Astrocyte of the hippocampus (primary cell): Measurements from ENCODE around the gene ZNF827.
A peak's percentile ranks its signal among the peaks of the same experiment; 100 is the strongest.

Experiments
- DNase-seq: peaks from one replicate; pipeline ENCODE4 v3.0.0; 2011; ENCODE audit warnings: low read depth, low spot score

Gene ZNF827

DNA sequence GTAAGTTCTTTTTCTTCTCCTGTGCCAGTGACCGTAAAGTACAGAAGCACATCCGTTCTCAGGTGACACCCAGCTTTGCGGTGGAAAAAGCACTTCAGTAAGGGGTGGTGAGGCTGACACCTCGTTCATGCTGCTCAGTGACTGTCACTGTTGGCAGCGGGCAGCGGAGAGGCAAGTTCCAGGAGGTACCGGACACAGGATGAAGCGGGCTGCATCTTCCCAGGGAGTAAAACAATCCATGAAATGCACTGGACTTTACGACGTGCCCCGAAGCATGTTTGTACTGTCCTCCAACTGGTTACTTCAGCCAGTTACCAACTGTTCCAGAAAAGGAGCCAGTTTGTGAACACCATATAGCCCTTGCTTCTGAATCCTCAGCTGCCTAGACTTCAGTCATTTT lies 110.7 kb downstream of the ZNF827 start:
- no peak for DNase-seq

DNA sequence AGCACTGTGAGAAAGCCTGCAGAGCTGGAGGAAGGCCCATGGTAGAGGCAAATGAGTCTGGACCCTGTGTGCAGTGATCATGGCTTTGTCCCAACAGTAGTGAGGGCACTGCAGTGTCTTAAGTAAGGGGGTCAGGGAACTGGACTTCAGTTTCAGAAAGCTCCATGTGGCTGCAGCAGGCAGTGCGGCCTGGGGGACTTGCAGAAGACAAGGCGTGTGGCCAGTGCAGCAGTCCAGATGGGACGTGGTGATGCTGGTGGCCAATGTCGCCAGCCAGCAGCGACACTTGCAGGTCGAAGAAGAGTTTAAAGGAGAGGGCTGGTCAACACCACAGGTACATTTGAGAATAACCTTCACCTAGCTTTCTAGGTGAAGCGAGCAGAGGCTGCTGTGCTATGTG lies 113.4 kb downstream of the ZNF827 start:
- no peak for DNase-seq

GRCh38 chr4:145824463-145824862 lies 114.2 kb downstream of the ZNF827 start:
- no peak for DNase-seq

DNA sequence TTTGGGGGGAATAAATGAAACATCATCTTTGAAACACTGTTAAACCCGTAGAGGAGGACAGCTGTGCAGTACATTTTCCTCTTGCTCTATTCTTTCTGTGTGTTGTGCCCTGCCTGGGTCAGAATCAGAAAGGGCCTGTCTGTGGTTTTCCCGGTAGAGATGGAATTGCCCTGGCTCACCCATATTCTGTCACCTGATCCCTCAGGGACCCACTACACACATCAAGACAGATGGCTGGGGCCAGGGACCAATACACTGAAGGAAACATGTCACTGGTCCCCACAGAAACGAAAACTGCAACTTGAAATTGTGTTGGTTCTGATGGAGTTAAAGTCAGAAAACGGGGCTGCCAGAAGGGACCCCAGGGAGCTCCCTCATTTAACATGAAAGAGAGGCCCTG lies 114.9 kb downstream of the ZNF827 start:
- no peak for DNase-seq

DNA sequence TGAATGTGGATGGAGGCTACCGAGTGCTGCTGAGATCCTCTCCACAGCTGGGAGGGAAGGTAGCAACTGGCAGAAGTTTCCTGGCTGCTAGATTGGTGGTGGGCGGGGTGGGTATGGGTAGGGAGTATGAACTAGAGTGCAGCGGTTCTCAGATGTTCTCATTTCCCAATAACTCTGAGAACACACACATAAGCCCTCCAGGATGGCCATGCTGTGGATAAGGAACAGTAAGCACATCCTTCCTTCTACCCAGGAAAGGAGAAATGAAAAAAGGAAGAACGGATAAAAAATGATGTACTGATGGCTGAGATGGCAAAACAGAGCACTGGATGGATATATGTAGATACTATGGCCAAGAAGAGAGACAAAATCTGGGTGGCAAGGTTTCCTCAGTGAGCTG lies 116.0 kb downstream of the ZNF827 start:
- DNase-seq, result no peak

DNA sequence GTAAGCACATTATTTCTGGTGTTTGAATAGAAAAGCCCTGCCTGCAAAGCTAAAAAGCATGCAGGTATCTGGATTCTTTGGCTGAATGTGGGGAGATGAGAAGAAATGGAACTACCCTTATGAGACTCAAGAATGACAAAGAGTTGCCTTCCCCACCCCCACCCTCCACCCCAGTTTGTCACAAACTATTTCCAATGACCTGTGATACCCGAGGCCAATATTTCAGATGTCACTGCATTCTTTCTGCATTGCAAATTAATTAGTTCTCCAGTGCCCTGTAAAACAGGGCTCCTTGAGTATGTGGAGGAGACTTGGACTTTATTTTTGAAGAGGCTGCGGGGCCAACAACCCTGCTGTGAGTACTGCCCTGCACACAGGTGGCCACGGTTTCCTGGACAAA lies 116.4 kb downstream of the ZNF827 start:
- no peak for DNase-seq

GRCh38 chr4:145821766-145822165 lies 116.9 kb downstream of the ZNF827 start:
- no peak for DNase-seq

GRCh38 chr4:145820407-145820806 lies 118.2 kb downstream of the ZNF827 start:
- DNase-seq, result no peak

GRCh38 chr4:145819853-145820181 lies 118.8 kb downstream of the ZNF827 start:
- DNase-seq, result no peak

GRCh38 chr4:145819101-145819852 lies 119.3 kb downstream of the ZNF827 start:
- no peak for DNase-seq

- DNase-seq, result no peak
Observed at GRCh38 chr4:145818011-145818410, 120.6 kb downstream of the ZNF827 start.

- no peak for DNase-seq
Observed at GRCh38 chr4:145816091-145816490, 122.5 kb downstream of the ZNF827 start.

DNA sequence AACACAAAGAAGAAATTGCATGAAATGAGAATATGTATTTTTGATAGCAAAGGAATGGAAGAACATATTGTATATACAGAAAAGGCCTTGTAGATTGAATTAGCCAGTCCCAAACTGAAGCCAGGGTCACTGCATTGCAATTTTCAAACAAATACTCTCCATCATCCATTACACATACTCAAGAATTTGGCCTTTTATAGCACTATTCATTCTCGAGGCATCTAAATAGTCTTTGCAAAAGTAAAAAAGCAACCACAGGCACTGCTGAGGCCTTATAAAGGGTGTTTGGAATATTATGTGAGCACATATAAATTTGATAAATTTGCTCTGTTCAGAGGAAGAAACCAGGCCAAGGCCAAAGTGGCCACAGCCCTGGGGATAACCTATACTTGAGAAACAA lies 123.0 kb downstream of the ZNF827 start:
- no peak for DNase-seq

DNA sequence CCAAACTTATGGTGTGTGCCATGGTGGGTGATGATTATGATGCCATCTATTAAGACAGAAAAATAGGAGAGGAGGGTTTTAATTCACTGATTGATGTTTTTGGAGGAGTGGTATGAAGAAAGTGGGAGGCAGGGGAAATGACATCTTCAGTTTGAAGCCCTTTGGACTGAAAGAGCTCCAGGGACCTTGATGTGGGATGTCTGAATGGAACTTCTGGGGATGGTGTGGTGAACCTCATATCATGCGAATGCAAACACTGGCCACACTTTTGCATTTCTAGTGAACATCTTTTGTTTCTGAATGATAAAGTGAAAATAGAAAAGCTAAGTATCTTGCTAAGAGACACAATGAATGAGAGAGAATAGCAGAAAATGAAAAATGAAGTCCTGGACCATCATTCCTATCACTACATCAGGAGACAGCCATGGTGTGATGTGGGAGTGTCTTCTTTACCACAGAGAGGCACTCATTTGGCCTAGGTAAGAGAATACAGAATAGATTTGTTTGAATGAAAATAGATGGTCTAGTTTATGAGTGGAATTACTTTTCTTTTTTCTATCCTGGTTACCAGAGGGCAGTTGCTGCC lies 123.5 kb downstream of the ZNF827 start:
- DNase-seq, result no peak

- no peak for DNase-seq
Observed at GRCh38 chr4:145814246-145814645, 124.4 kb downstream of the ZNF827 start.

GRCh38 chr4:145812919-145813318 lies 125.7 kb downstream of the ZNF827 start:
- DNase-seq, result no peak

DNA sequence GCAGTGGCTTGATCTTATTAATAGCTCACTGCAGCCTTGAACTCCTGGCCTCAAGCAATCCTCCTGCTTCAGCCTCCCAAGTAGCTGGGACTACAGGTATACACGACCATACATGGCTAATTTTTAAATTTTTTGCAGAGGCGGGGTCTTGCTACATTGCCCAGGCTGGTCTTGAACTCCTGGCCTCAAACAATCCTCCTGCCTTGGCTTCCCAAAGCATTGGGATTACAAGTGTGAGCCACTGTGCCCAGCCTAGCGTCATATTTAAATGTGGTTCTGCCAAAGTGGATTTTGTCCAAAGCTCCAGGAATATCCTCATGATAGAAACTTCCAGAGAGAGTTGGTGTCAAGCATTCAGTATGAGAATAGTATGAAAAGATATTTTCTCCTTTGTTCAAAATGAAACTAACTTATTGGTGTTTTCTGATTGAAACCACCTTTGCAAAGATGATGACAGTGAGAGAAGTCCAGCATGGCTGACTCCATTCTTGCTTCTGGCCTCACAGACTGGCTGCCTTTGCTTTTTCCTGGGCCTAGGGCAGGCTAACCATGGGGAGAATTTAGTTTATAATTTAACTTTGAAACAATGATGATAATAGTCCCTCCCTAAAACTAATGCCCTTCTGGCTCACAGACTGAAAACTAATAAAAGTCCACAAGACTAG lies 129.6 kb downstream of the ZNF827 start:
- no peak for DNase-seq

DNA sequence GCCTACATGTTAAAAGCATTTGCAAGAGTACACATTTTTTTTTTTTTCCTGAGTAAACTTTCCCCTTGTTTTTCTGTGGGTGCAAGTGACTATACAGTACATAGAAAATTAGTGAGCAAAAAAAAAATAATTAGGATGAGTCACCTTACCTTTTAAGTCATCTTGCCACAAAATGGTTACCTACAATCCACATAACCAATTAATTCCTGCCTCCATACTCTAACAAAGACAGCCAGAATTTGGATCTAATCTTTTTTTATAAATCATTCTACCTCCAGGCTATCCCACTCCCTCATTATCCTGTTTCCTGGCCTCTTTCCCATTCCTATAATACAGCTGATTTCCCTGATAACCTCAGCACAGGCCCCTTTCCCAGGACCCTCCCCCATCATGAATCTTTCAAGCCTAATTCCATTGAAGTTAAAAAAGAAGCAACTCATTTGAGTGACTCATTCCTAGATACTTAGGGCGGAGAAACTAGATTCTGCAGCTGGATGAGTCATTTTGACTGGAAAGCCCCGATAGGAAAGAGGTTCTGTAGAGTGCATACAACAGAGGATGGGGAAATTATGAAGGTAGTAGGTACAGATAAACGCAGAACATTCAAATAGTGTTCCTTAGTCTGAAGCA lies 130.5 kb downstream of the ZNF827 start:
- peak; percentile 93 for DNase-seq

DNA sequence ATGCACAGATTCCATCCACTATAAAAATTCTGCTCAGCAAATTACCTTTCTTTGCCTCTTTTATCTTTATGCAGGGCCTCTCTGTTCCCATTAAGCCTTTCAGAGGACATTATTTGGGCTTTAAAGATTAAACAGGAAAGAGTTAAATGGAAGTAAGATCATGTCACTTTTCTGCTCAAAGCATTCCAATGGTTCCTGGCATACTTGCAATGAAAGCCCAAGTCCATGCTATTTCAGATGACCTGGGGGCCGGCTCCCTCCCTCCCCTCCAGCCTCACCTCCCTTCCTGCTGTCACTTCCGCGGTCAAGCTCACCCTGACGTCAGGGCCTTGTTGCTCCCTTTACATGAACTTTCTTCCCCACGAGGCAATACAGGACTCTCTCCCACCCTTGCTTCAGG lies 133.1 kb downstream of the ZNF827 start:
- peak; percentile 74 for DNase-seq

DNA sequence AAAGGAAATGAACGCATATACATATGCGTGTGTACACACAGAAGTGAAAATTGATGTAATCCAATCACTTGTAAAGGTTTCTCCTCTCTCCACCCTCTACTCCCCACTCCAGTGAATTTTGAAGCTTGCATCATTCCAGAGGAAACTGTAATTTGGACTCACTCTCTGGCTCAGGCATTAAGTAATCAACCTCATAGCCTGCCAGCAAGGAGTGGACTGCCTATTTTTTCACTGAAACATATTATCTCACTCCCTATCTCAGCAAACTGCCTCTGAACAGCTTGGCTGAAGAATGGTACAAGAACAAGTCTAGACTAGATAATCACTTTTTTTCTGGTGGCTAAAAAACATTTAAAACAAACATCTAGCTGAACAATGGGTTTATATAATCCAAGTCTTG lies 134.5 kb downstream of the ZNF827 start:
- DNase-seq, result peak; percentile 79

DNA sequence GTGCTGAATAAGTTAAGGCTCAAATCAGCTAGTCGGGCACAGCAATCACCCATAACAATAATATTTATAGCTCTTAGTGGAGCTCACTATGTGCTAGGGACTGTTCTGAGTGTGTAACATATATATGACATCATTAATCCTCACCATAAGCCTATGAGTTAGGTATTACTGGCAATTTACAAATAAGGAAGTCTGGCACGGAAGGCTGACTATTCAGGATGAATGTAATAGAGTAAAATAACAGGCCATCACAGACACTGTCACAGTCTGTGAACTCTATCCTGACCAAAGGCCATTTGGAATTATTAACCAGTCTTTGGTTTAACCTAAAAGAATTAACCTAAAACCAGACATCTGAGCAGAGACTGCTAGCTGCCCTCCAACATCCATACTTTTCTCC lies 139.4 kb downstream of the ZNF827 start:
- no peak for DNase-seq

DNA sequence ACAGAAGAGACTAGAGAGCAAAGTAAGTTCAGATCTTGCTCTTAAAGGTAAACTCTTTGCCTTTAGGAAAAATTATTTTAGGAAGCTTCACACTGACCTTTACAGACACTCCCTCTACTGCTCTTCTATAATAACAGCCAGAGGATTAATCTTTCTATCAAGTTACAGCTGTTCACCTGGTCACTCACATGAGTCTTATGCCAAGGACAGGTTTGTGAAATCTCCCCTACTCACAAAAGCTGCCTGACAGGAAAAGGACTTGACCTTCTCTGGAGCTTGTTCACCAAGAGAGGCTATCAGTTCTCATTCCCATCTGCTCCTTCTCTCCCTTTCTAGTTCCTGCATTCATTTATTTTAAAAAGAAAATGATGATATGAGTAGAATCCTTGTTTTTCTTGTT lies 141.3 kb downstream of the ZNF827 start:
- DNase-seq, result no peak

DNA sequence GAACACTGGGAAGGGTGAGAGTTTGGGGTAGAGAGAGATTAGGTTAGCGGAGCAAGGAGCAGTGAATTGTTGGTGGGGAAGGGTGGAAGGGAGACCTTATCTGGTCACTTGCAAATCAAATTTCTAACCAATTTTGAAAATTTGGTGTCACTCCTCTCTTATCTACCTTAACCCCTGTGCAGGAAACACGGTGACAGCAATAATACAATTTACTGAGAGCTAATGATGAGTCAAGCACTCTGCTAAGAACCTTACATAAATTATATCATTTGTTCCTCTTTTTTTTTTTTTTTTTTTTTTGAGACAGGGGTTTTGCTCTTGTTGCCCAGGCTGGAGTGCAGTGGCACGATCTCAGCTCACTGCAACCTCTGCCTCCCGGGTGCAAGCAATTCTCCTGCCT lies 142.3 kb downstream of the ZNF827 start:
- DNase-seq, result no peak
